Ecto neural progenitor cell (in vitro differentiated cells): ENCODE measurements around the gene IL36B.

Experiments
- DNase-seq: peaks from one replicate; pipeline ENCODE4 v3.0.0-alpha.2; 2018; ENCODE audit warnings: low spot score

Gene IL36B

GRCh38 chr2:113009622-113010021 is 43.0 kb downstream of the IL36B start:
- no peak for DNase-seq

- no peak for DNase-seq
These were observed 45.4 kb downstream of the IL36B start for GRCh38 chr2:113007250-113007649.

DNA sequence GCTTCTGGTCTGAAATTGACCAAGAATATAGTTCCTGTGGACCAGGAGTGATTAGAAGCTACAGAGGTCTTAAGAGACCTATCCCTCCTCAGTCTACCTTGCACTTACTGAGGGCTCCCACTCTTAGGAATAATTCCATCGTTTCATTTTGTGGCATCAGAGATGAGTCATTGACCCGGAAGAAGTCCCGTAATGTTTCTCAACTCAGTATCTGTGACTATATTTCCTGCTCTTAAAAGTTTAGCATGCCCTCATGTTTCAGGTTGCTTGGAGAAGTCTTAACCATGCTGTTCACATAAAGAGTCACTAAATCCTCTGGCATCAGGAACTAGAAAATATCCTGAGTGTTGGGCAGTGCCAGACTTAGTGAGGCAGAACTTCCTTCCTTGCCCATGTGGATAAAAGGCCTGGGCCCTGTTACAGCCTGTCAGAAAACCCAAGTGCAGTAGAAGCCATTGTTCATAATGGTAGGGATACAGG is 47.6 kb downstream of the IL36B start, which contains the start of gene IL36A:
Gene IL36A (plus strand): TSS at position 430 of the 480 bp plus-strand sequence. CDS start 413 bp downstream, outside the sequence.
- no peak for DNase-seq

- DNase-seq = no peak
These were observed 50.0 kb downstream of the IL36B start for GRCh38 chr2:113002677-113003076.

- DNase-seq = no peak
These were observed 52.2 kb downstream of the IL36B start for GRCh38 chr2:113000436-113000835.

- no peak for DNase-seq
These were observed 55.5 kb downstream of the IL36B start for GRCh38 chr2:112997151-112997550.

GRCh38 chr2:112996635-112997034 is 56.0 kb downstream of the IL36B start:
- no peak for DNase-seq

GRCh38 chr2:112995346-112995920 is 57.2 kb downstream of the IL36B start:
- DNase-seq = no peak

DNA sequence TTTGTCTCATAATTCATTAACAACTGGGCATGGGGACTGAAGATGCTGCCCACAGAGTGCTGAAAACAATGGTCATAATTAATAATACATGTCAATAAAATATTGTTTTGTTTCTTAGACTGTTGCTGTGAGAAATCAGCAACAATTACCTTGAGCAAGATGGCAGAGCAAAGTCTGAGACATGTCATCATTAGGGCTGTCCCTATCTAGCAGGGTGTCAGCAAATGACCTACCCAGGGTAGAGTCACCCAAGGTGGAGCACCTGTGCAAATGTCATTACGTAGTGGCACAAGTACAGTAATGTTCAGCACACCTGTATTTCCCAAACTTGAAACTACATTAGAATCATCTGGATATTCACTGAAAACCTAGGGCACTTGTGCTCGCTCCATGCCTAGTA is 58.0 kb downstream of the IL36B start:
- no peak for DNase-seq

DNA sequence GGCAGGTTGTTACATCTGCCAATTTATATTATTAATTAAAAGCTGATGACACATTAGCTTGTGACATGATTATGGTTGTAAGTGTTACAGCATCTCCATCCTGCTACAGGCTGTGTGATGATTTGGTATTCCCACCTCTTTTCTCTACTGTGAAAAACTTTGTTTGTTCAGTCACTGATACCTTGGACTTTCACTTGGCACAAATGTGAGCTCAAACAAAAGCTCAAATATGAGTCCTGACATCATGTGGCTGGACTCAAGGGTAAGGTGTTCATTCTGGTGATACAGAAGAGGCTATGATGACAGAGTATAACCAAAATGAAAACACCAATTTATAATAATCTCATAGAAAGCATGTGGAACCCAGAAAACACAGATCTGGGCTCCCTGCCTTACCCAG is 58.8 kb downstream of the IL36B start:
- no peak for DNase-seq

GRCh38 chr2:112989611-112990010 is 63.1 kb downstream of the IL36B start:
- DNase-seq = no peak

DNA sequence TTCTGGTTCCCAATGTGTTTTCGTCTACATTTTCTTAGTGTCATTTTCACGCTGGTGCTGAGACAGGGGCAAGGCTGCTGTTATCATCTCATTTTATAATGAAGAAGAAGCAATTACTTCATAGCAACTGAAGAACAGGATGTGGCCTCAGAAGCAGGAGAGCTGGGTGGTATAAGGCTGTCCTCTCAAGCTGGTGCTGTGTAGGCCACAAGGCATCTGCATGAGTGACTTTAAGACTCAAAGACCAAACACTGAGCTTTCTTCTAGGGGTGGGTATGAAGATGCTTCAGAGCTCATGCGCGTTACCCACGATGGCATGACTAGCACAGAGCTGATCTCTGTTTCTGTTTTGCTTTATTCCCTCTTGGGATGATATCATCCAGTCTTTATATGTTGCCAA is 67.6 kb downstream of the IL36B start:
- DNase-seq = no peak

DNA sequence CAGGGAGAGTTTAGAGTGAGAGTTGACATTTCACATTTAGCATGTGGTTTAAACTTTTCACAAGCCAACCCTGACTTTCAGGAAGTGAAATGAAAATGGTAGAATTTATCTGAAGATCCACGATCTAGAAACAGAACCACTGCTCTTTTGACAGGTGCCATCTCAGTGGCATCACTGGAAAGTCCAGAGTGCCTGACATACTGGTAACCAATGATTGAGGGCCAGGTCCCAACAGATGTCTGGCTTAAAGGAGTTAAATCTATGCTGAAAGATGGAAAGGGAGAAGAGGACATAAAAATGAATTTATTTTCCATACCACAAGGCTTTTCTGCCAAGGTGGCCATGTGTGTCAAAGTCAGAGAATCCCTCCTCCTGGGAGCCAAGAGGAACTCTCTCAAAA is 72.1 kb downstream of the IL36B start:
- no peak for DNase-seq

GRCh38 chr2:112979731-112980130 is 72.9 kb downstream of the IL36B start:
- DNase-seq = no peak

GRCh38 chr2:112977559-112978056 is 75.1 kb downstream of the IL36B start, which contains the start of gene IL36G:
IL36G (plus strand) TSS chr2:112978006; CDS start chr2:112978639, 633 bp downstream.
- DNase-seq = no peak
